Chondrocyte (in vitro differentiated cells): ENCODE data around the gene DYNLT4. TPM values are rescaled to one million over a fixed set of nuclear protein-coding genes. Genes with fewer than 3 reads are reported as not detected.
"Not testable (repeated sequence)": the region's sequence is repeated elsewhere in the genome, so short reads cannot be mapped to it uniquely, and the experiment has no call there.

Experiments used
- DNase-seq: peaks from one replicate; pipeline ENCODE4 v3.0.0; 2021; ENCODE audit warnings: mixed read lengths, low spot score
- H3K27ac Mint-ChIP-seq: one replicate; pipeline ENCODE4 v1.8.0; 2021; ENCODE audit warnings: mild to moderate bottlenecking, moderate library complexity, mixed read lengths; ENCODE audit not compliant: unreplicated experiment
- H3K27me3 Mint-ChIP-seq: 2 replicates; pipeline ENCODE4 v1.8.0; 2021; ENCODE audit warnings: low read depth, mixed read lengths
- H3K36me3 Mint-ChIP-seq: 2 replicates; pipeline ENCODE4 v1.8.0; 2021; ENCODE audit warnings: low read depth, mixed read lengths
- H3K4me1 Mint-ChIP-seq: 2 replicates; pipeline ENCODE4 v1.8.0; 2021; ENCODE audit warnings: low read depth, mild to moderate bottlenecking, mixed read lengths
- H3K4me3 Mint-ChIP-seq: one replicate; pipeline ENCODE4 v1.8.0; 2021; ENCODE audit warnings: mild to moderate bottlenecking, moderate library complexity, mixed read lengths; ENCODE audit not compliant: unreplicated experiment
- H3K9me3 Mint-ChIP-seq: 2 replicates; pipeline ENCODE4 v1.8.0; 2021; ENCODE audit warnings: low read depth, mixed read lengths
- CTCF ChIP-seq: fragments of 200-600 bp; sonication (generic); IDR thresholded peaks from 2 replicates; pipeline ENCODE4 v1.5.0; 2021; ENCODE audit warnings: antibody characterized with exemption, mild to moderate bottlenecking, moderate library complexity
- total RNA-seq: library from RNA; stranded (reverse); gene quantifications from 3 replicates; pipeline ENCODE4 v1.2.1, GENCODE V29; 2021

DYNLT4 gene
- total RNA-seq, 1 donor from 2014 or later, result not detected

- DNase-seq, result peak; percentile 77
- TF ChIP-seq CTCF, result no peak
- Mint-ChIP-seq H3K4me1 (peaks cover 42% of the 10 kb centered on the region), H3K4me3 (peak overlapping the region; percentile 95), H3K27me3 (no peaks in the 10 kb centered on the region), H3K9me3 (no peaks in the 10 kb centered on the region), H3K36me3 (peaks cover 21% of the 10 kb centered on the region), H3K27ac (peak overlapping the region; percentile 93)
Measured at GRCh38 chr1:44801491-44802305, 5.5 kb downstream of the DYNLT4 start.

GRCh38 chr1:44799770-44800584, 7.2 kb downstream of the DYNLT4 start, which contains the start of gene PLK3:
Gene PLK3 (plus strand): TSS chr1:44800377. CDS start chr1:44800464, 87 bp downstream.
- no peaks in the 10 kb centered on the region for H3K27me3 Mint-ChIP-seq
- DNase-seq, result peak; percentile 99
- peak within 1 kb of the TSS; percentile 95 for H3K4me3 Mint-ChIP-seq
- no peaks in the 10 kb centered on the region for H3K9me3 Mint-ChIP-seq
- H3K27ac Mint-ChIP-seq, result peak within 1 kb of the TSS; percentile 100
- H3K36me3 Mint-ChIP-seq, result peaks cover 16% of the 10 kb centered on the region
- peak; percentile 90 for TF ChIP-seq CTCF
- H3K4me1 Mint-ChIP-seq, result peaks cover 37% of the 10 kb centered on the region

- peak overlapping the region; percentile 100 for H3K27ac Mint-ChIP-seq
- no peaks in the 10 kb centered on the region for H3K9me3 Mint-ChIP-seq
- DNase-seq, result peak; percentile 63
- peaks cover 32% of the 10 kb centered on the region for H3K4me1 Mint-ChIP-seq
- H3K4me3 Mint-ChIP-seq, result no peak overlapping the region
- H3K36me3 Mint-ChIP-seq, result peaks cover 16% of the 10 kb centered on the region
- TF ChIP-seq CTCF, result no peak
- H3K27me3 Mint-ChIP-seq, result no peaks in the 10 kb centered on the region
Measured at GRCh38 chr1:44798481-44799365, 8.4 kb downstream of the DYNLT4 start.

GRCh38 chr1:44797886-44798285, 9.3 kb downstream of the DYNLT4 start:
- not testable (repeated sequence) for H3K9me3 Mint-ChIP-seq, H3K27me3 Mint-ChIP-seq, H3K27ac Mint-ChIP-seq, H3K4me3 Mint-ChIP-seq
- peaks cover 11% of the 10 kb centered on the region for H3K36me3 Mint-ChIP-seq
- peaks cover 31% of the 10 kb centered on the region for H3K4me1 Mint-ChIP-seq
- DNase-seq, result peak; percentile 30

- no peaks in the 10 kb centered on the region for H3K36me3 Mint-ChIP-seq
- no peaks in the 10 kb centered on the region for H3K9me3 Mint-ChIP-seq
- no peak overlapping the region for H3K4me3 Mint-ChIP-seq
- H3K27me3 Mint-ChIP-seq, result no peaks in the 10 kb centered on the region
- H3K27ac Mint-ChIP-seq, result no peak overlapping the region
- peaks cover 6% of the 10 kb centered on the region for H3K4me1 Mint-ChIP-seq
- DNase-seq, result peak; percentile 34
- TF ChIP-seq CTCF, result no peak
Measured at GRCh38 chr1:44792736-44793502, 14.2 kb downstream of the DYNLT4 start.
